Choroid plexus epithelial cell (primary cell): Measurements from ENCODE around the gene OR51L1.

Source experiments
- DNase-seq: peaks from one replicate; pipeline ENCODE4 v3.0.0-alpha.2; 2010; ENCODE audit warnings: low read depth
- H3K4me3 ChIP-seq: 2 replicates; pipeline ENCODE4 v1.5.1; 2011; ENCODE audit warnings: low read depth, mild to moderate bottlenecking, control low read depth, low read length, moderate library complexity
- TF ChIP-seq, protein P1 (sequence below): conservative IDR thresholded peaks from 2 replicates; pipeline ENCODE4 v1.5.1; 2011; ENCODE audit warnings: low read depth, mild to moderate bottlenecking, control low read depth, inconsistent platforms, low read length, moderate library complexity

The OR51L1 gene

GRCh38 chr11:5046226-5046625 is 51.6 kb downstream of the OR51L1 start, which contains the start of gene OR52J3:
Gene OR52J3 (plus strand): TSS chr11:5046526. CDS start chr11:5046526, 0 bp downstream.
- no peak for DNase-seq
- no peak within 1 kb of the TSS for H3K4me3 ChIP-seq
- TF ChIP-seq, protein P1, sequence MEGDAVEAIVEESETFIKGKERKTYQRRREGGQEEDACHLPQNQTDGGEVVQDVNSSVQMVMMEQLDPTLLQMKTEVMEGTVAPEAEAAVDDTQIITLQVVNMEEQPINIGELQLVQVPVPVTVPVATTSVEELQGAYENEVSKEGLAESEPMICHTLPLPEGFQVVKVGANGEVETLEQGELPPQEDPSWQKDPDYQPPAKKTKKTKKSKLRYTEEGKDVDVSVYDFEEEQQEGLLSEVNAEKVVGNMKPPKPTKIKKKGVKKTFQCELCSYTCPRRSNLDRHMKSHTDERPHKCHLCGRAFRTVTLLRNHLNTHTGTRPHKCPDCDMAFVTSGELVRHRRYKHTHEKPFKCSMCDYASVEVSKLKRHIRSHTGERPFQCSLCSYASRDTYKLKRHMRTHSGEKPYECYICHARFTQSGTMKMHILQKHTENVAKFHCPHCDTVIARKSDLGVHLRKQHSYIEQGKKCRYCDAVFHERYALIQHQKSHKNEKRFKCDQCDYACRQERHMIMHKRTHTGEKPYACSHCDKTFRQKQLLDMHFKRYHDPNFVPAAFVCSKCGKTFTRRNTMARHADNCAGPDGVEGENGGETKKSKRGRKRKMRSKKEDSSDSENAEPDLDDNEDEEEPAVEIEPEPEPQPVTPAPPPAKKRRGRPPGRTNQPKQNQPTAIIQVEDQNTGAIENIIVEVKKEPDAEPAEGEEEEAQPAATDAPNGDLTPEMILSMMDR, result no peak

- H3K4me3 ChIP-seq, result no peak overlapping the region
- TF ChIP-seq, protein P1, result no peak
- no peak for DNase-seq
These were observed 52.2 kb downstream of the OR51L1 start for GRCh38 chr11:5046754-5047330.
